Medulla oblongata (tissue), 1 donor: ENCODE data around the gene SLC25A46.
A peak's percentile ranks its signal among the peaks of the same experiment; 100 is the strongest.
"Not testable (repeated sequence)": the region's sequence is repeated elsewhere in the genome, so short reads cannot be mapped to it uniquely, and the experiment has no call there.

ENCODE experiments used
- DNase-seq: peaks from one replicate; pipeline ENCODE4 v3.0.0-alpha.2; 2015; ENCODE audit errors: extremely low spot score

The SLC25A46 gene

DNA sequence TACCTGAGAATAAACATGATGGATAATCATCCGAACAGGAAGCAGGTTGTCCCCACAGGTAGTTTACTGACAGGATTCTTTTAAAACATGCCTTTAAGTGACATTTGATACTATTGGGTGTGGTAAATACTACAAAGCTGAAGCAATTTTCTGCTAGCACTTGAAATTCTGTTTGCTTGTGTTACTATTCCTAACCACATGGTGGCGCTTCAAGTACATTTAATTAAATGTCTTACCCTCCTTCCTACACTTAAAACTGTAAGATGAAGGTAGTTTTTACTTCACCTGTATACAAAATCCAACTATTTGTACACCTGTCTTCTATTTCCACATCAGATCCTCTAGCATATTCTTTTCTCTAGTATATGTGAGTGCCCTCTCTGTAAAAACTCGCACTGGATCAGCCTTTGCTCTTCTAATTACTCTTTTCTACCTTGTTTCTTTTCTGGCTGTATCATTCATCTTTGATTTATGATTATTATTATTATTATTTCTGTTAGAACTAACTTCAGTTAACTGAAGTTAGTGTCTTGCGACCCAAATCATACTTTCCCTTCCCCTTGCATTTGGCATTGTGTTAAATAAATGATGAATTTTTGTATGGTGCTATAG, 18.4 kb downstream of the SLC25A46 start:
- DNase-seq = peak; percentile 55

DNA sequence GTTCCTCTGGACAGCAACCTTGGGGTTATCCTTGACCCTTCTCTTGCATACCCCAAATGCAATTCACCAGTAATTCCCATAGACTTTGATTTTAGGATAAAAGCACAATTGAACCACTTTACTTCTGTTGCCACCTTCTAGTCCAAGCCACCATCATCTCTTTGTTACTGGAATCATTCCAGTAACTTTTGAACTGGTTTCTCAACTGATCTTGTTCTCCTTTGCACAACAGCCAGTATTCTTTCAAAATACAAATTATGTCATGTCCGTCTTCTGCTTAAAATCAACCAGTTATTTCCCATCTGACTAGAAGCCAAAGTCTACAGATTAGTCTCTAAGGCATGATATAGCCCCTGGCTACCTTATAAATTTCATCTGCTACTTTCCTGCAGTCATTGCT, 21.4 kb downstream of the SLC25A46 start:
- DNase-seq = no peak

DNA sequence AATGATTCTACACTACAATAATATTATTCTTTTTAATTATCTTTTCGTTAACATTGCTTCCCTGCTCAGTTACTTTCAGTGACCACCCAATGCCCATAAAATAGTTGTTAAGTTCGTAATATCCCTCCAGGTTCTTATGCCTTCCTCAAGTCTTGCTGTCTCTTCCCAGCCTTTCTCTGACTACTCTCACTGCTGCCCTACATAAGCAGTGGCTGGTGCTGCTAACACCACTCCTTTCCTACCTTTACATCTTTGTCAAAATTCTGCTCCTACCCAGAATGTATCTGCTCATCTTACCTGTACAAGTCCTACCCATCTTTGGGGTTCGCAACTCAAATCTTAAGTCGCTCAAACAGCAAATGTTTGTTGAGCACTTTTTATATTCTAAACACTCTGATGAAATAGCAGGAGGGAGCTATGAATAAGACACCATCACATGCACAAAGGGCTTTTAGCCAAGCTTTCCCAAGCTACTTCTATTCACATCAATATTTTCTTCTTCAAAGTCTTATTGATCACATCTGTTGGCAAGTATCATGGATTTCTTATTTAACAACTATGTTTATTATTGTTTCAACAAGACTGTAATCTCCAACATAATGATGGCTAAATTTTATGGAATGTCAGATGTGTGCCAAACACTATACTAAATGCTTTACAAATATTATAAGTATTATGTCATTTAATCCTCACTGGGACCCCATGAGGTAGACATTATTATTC, 29.5 kb downstream of the SLC25A46 start:
- DNase-seq = no peak

DNA sequence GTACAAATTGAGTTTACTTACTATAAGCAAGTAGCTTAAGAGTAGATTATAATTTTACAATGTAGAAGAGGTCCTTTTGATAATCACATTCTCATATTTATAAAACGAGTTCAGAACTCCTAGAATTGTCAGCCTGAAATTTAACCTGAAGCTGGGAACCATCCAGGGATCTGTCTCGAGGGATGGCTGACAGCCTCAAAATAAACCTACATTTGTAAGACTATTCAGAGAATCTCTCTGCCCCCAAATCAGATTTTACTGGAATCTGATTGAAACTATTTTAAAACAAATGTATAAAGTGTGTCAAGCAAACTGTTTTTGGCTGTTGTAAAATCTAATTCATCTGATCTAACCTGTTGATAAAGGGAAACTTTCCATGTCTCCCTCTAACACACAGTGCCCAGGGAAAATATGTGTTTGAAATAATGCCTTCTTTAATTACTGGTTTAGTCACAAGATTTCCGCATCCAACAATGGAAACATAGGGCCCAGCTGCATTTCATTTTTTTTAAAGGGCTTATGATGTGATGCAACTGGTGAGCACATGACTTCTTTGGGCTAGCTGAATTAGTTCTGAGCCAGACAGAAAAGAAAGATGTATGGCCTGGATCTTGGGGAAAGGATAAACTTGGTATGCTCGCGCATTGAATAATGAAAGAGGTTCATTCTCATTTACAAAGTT, 30.3 kb downstream of the SLC25A46 start:
- DNase-seq = peak; percentile 4

DNA sequence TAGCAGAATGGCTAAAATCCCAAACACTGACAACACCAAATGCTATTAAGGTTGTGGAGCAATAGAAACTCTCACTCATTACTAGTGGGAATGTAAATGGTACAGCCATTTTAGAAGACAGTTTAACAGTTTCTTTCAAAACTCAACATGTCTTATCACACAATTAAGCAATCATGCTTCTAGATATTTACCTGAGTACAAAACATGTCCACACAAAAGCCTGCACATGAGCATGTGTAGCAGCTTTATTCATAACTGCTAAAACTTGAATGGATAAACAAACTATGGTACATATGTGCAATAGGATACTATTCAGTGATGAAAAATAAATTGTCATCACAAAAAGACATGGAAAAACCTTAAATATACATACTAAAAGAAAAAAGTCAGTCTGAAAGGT, 31.5 kb downstream of the SLC25A46 start:
- DNase-seq = no peak

DNA sequence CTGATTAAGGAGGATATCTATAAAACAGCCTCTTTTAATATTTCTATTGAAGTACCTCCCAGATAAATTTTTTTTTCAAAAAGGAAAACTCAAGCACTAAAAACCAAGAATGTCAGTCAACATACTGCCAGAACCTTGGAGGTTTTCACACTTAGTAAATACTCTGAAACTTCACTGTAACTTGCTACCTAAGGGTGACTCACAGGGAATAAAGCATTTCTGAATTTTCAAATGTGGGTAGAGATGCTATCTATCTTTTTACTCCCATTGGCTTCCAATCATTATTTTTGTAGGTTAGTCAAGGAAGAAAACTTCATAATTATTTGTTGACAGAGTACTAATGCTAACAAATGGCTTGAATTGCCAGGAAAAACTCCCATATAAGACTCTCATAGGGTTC, 46.1 kb downstream of the SLC25A46 start:
- DNase-seq = no peak

DNA sequence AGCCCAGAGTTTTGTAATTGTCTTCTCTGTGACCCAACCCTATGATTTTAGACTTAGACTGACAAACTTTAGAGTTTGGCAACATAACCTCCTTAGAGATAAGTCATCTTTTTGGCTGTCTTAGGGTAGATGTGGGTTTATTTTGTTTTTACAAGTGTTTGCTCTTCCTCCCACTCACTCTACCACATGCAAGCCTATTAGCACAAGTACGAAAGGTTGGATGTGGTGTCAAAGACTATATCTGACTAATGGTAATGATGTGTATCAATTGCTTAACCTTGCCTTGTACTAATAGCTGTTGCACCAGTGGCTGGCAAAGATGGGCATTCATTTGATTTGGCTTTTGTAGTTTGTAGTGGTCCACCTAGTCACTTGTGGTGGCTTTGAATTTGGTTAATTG, 46.5 kb downstream of the SLC25A46 start:
- DNase-seq = no peak

DNA sequence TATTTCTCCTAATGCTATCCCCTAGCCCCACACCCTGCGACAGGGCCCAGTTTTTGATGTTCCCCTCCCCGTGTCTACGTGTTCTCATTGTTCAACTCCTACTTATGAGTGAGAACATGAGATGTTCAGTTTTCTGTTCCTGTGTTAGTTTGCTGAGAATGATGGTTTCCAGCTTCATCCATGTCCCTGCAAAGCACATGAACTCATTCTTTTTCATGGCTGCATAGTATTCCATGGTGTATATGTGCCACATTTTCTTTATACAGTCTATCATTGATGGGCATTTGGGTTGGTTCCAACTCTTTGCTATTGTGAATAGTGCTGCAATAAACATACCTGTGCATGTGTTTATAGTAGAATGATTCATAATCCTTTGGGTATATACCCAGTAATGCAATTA, 49.2 kb downstream of the SLC25A46 start:
- DNase-seq = not testable (repeated sequence)

DNA sequence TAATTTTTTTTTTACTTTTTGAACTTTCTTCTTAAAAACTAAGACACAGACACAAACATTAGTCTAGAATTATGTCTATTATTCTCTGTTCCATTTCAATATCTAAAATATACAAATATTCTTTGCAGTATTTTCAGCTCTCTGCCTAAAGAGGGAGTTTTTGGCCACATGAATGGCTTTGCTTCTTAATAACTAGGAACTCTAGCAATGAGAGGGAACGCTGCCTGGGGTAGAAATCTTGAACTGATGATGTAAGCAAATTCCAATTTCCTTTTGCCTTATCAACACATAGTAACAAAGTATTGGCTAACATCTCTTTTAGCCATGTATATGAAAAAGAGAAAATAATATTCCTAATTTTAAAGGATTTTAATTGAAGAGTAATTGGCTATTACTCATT, 51.9 kb downstream of the SLC25A46 start:
- DNase-seq = no peak

DNA sequence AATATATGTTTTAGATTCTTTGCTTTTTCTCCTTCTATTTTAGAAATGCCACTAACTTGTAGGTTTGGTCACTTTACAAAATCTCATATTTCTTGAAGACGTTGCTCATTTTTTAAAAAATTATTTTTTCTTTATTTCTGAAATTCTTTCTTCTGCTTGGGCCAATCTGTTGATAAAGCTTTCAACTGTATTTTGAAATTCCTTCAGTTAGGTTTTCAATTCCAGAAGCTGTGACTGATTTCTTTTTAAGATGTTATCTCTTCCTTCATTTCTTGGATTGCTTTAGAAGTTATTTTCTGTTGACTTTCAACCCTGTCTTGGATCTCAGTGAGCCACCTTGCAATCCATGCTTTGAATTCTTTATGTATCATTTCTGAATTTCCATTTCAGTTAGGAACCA, 64.2 kb downstream of the SLC25A46 start:
- DNase-seq = no peak

DNA sequence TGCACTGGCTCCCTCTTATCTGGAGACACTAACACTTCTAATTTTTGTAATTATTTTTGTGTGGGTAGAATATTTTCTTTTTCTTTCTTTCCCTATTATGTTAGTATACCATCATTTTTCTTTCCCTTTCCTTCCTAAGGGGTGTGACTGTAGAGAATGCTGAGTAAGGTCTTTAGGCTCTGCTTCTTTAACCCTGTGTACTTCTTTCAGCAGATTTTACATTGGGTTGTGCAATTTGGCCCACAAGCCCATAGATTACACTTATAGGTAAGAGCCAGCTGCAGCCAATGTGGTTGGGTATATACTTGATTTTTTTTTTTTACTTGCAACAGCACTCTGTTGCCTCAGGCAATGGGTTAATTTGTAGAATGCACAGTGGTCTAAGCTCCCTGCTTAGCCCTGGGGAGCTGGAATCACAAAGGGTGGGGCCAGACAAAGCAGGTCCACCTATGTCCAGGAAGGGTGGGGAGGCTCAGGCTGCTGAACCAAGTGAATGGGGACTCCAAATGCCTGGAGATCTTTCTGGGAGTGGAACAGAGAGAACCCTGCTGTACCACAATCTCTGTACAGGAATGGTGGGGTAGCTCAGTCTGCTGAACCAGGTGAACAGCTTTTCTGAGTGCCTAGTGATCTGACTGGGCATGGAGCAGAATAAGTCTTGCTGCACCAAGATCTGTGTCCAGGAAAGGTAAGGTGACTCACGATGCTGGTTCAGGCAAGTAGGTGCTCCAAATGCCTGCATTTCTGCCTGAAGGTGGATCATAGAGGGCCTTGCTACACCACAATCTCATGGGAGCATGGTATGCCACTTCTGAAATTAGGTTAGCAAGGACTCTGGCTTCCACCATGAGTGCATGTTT, 64.9 kb downstream of the SLC25A46 start:
- DNase-seq = no peak

DNA sequence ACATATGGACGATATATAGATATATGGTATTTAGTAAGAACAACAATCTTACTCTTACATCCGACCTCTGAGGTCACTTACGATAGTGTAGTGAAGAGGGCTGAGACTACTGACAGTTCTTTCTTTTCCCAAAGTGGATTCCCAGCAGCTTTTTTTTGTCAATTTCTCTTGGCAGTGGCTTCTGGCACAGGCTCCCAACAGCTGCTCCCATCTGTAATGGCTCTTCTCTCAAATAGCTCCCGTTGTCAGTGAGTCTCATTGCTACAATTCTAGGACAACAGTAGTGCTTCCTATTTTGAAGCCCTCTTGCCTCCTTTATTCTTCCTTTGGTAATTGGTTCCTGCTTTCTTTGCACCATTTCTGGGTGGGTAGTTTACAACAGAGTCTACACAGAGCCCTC, 68.4 kb downstream of the SLC25A46 start:
- DNase-seq = peak; percentile 4

DNA sequence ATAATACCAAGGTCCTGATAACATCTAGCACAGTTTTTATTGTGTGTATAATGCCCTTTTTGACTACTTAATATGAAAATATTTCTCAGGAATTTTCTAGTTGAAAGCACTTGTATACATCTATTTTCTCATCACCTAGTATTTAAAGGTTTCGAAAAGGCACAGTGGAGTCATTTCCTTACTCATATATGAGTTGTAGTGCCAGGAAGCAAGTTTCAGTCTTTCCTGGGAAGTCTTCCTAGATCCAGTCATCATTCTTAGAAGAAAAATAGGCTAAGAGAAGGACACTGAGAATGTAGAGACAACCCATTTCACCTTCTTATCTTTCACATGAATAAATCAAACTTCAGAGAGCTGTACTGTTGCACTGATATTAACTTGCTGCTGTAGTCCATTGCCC, 70.2 kb downstream of the SLC25A46 start:
- DNase-seq = no peak
